ENCODE measurements around the gene OR3A3.
"Not testable (repeated sequence)": the region's sequence is repeated elsewhere in the genome, so short reads cannot be mapped to it uniquely, and the experiment has no call there.

OR3A3 gene

DNA sequence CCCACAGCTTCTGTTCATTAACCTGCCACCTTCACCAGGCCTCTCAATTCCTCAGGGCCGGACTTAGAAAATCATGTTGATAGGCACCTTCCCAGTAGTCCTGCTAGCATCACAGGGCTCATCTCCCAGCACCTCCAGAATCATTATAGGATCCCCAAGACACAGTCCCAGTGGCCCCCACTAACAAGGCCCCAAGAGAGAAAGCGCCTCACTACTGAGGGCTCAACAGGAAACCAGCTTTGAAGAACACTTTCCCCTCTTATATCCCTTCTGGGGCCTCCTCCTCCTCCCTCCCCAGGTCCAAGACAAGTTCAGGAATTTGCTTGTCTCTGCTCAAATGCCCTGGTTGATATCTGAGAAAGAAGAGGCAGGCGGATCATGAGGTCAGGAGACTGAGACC, at the start of gene OR3A3:
Gene OR3A3, plus strand, starts transcription at position 301 of the 400 bp plus-strand sequence.
- DNase-seq, result no peak

- not testable (repeated sequence) for DNase-seq
These were observed 40.0 kb upstream of the OR3A3 start for GRCh38 chr17:3371167-3371566.

GRCh38 chr17:3378321-3378720, 32.8 kb upstream of the OR3A3 start:
- no peak for DNase-seq

DNA sequence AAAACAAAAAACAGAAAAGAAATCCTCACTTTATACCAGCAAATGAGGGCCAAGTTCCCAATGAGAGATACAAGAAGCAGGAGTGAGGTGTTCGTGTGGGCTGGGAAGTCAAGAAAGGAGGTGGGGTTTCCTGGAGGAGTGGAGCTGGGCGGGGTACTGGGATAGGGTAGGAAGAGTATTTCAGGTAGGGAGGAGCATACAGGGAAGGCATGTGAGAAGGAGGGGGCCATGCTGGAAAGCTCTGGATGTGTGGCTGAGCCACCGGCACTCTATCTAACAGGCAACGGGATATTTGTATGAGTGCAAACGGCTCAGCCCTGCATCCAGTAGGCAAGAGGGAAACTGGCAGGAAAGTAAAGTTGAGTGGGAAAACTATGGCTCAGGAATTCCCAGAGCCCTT, 29.2 kb upstream of the OR3A3 start:
- no peak for DNase-seq

DNA sequence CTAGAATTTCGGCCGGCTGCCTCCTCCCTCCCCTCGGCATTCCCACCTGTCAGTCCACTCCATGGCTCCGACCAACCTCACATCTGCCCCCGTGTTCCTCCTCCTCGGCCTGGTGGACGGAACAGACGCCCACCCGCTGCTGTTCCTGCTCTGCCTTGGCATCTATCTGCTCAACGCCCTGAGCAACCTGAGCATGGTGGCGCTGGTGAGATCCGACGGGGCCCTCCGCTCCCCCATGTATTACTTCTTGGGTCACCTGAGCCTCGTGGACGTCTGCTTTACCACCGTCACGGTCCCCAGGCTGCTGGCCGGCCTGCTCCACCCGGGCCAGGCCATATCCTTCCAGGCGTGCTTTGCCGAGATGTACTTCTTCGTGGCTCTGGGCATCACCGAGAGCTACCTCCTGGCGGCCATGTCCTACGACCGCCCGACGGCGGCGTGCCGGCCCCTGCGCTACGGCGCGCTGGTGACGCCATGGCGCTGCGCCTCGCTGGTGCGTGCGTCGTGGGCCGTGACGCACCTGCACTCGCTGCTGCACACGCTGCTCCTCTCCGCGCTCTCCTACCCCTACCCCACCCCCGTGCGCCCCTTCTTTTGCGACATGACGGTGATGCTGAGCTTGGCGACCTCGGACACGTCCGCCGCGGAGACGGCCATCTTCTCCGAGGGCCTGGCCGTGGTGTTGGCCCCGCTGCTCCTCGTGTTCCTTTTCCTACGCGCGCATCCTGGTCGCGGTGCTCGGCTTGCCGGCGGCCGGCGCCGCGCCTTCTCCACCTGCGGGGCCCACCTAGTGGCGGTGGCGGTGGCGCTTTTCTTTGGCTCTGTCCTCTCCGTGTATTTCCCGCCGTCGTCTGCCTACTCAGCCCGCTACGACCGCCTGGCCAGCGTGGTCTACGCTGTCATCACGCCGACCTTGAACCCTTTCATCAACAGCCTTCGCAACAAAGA, 25.0 kb upstream of the OR3A3 start, which contains the start of gene OR3A2:
Gene OR3A2, minus strand, starts transcription at position 440 of the 948 bp plus-strand sequence.
- no peak for DNase-seq

DNA sequence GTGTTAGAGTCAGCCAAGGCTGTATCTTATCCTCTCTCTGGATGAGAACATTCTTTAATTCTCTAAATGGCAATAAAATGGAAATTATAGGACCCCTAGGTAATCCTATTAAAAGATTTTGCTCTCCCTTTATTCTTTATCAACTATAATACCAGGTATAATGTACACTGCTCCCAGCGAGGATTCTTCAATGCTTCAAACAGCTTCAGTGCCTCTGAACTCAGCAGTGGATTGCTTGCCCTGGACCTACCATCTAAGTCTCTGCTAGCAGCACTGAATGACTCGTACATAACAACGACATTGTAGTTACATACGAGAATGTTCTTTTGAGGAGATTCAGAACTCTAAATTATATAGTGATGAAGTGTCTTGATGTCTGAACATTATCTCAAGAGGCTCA, 21.4 kb upstream of the OR3A3 start:
- no peak for DNase-seq

DNA sequence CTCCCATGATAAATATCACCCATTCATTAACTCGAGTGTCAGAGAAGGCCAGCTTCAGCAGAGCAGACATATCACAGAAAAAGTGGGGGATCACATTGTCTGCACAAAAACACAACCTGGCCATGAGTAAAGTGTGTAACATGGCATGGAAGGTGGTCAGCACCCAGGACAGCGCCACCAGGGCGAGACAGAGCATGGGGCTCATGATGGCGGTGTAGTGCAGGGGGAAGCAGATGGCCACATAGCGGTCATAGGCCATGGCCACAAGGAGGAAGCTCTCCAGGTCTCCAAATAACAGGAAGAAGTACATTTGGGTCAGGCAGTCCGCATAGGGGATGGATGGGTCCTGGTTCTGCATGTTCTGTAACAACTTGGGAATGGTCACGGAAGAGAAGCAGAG, 13.4 kb upstream of the OR3A3 start:
- DNase-seq, result not testable (repeated sequence)

GRCh38 chr17:3398310-3398709, 12.9 kb upstream of the OR3A3 start, which contains the start of gene OR1E1:
Gene OR1E1 (minus strand): TSS chr17:3398410. CDS start chr17:3398410, 0 bp downstream.
- DNase-seq, result no peak

DNA sequence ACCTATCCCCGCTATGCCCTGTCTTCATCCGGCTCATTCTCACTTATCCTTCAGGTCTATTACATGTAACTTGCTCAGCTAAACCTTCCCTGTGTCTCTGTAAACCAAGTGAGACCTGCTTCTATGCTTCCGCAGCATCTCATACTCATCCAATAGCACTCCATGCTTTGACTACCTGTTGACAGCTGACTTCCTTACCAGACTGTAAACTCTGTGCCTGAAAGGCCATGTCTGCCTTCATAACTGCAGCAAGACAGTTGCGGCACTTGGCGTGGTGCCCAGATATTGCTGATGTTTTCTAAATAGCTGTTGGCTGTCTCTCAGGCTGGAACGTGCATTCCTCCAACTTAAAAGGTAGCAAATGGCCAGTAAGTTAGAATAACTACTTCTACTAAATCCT, 11.1 kb upstream of the OR3A3 start:
- no peak for DNase-seq

GRCh38 chr17:3401786-3402185, 9.4 kb upstream of the OR3A3 start:
- DNase-seq, result no peak

DNA sequence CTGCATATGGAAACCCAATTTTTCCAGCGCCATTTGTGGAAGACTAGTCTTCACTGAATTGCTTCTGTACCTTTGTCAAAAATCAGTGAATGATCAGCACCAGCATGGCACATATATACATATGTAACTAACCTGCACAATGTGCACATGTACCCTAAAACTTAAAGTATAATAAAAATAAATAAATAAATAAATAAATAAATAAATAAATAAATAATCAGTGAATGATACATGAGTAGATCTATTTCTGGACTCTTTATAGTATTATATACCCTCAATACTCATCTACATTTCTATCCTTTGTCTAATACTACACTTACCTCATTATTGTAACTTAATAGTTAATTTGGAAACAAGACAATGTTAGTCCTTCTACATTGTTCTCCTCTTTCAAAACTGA, 7.3 kb upstream of the OR3A3 start:
- DNase-seq, result not testable (repeated sequence)

DNA sequence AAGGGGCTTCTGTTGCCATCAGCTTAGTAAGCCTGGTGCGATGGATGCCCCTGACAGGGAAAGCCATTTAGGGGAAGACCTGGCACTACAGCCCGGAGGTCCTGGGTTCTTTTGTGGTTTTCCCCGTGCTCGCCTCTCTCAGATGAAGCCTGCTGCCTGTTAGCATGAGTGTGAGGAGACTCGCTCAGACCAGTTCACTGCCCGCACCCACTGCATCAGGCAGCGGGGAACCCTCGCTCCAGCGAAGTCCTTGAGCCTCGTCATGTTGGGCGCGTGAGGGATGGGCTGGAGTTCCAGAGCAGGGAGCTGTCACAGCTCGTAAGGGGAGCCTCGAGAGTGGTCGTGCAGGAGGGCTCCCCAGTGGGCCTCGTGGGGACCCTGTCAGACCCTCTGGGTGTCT, 1.0 kb downstream of the OR3A3 start:
- DNase-seq, result not testable (repeated sequence)

DNA sequence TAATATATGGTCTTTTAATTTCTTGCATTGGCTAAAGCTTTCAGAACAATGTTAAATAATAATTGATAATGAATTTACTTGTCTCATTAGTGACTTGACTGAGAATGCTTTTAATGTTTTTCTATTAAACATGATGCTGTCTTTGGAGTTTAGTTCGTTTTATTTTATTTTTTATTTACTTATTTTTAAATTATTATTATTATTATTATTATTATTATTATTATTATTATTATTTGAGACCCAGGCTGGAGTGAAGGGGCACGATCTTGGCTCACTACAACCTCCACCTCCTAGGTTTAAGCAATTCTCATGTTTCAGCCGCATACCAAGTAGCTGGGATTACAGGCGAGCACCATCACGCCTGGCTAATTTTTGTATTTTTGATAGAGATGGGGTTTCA, 4.4 kb downstream of the OR3A3 start:
- DNase-seq, result no peak

- no peak for DNase-seq
These were observed 7.1 kb downstream of the OR3A3 start for GRCh38 chr17:3418222-3418621.

DNA sequence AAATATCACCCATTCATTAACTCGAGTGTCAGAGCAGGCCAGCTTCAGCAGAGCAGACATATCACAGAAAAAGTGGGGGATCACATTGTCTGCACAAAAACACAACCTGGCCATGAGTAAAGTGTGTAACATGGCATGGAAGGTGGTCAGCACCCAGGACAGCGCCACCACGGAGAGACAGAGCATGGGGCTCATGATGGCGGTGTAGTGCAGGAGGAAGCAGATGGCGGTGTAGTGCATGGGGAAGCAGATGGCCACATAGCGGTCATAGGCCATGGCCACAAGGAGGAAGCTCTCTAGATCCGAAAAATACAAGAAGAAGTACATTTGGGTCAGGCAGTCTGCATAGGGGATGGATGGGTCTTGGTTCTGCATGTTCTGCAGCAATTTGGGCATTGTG, 22.0 kb downstream of the OR3A3 start:
- not testable (repeated sequence) for DNase-seq

GRCh38 chr17:3433741-3434140, 22.6 kb downstream of the OR3A3 start, which contains the start of gene OR1E2:
Gene OR1E2 (minus strand): TSS chr17:3433841. CDS start chr17:3433841, 0 bp downstream.
- DNase-seq, result no peak

GRCh38 chr17:3438368-3438767, 27.2 kb downstream of the OR3A3 start:
- no peak for DNase-seq

- DNase-seq, result no peak
These were observed 29.3 kb downstream of the OR3A3 start for GRCh38 chr17:3440451-3440850.

GRCh38 chr17:3447625-3448024, 36.5 kb downstream of the OR3A3 start:
- no peak for DNase-seq

GRCh38 chr17:3448059-3448665, 37.0 kb downstream of the OR3A3 start:
- no peak for DNase-seq

GRCh38 chr17:3466355-3466754, 55.2 kb downstream of the OR3A3 start:
- DNase-seq, result not testable (repeated sequence)

DNA sequence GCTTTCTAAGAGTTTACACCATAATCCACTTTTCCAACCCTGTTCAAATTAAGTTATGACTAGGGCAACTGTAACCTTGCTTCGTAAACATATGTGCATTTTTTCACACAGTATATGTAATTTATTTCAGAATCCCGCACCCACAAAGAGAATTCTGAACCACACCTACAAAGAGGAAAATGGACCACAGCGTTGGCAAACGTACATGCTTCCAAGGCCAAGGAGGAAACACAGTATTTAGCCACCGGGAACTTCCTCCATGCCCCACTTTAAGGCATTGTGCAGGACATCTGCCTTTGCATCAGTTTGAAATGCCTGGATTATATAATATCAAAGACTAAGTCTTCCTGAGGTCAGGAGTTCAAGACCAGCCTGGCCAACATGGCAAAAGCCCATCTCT, 58.4 kb downstream of the OR3A3 start:
- DNase-seq, result no peak

GRCh38 chr17:3471599-3471998, 60.4 kb downstream of the OR3A3 start, which contains the start of gene SPATA22:
Gene SPATA22 (minus strand): TSS chr17:3471819. CDS start chr17:3469325, 2,494 bp downstream.
- no peak for DNase-seq

GRCh38 chr17:3472137-3472536, 61.0 kb downstream of the OR3A3 start:
- no peak for DNase-seq

Data from NCI-H146 (cell line).